Measurements from ENCODE around the gene MR1.

Gene MR1

GRCh38 chr1:181061487-181061886, 27.7 kb downstream of the MR1 start:
- TF ChIP-seq POU2F2 (IDR thresholded peaks at IDR 0.05; ENCODE audit: low read depth, low read length) (no peak), TAF1 (IDR thresholded peaks at IDR 0.05; ENCODE audit: low read depth, low read length) (no peak), POLR2AphosphoS5 (IDR thresholded peaks at IDR 0.05; ENCODE audit: low read depth, low read length) (no peak), POLR2A (IDR thresholded peaks at IDR 0.05; ENCODE audit: low read depth, low read length) (no peak), SPI1 (IDR thresholded peaks at IDR 0.05; ENCODE audit: low read depth, low read length) (no peak), PAX5 (IDR thresholded peaks at IDR 0.05; ENCODE audit: insufficient read depth, low read length, severe bottlenecking) (no peak)
- FAIRE-seq (no peak), DNase-seq (ENCODE audit: insufficient read length, low spot score) (no peak)

- FAIRE-seq = peak; percentile 79
- TF ChIP-seq SPI1 (IDR thresholded peaks at IDR 0.05; ENCODE audit: low read depth, low read length) = peak; percentile 98
- peak; percentile 64 for TF ChIP-seq TAF1 (IDR thresholded peaks at IDR 0.05; ENCODE audit: low read depth, low read length)
- peak; percentile 78 for TF ChIP-seq POLR2A (IDR thresholded peaks at IDR 0.05; ENCODE audit: low read depth, low read length)
- TF ChIP-seq PAX5 (IDR thresholded peaks at IDR 0.05; ENCODE audit: insufficient read depth, low read length, severe bottlenecking) = no peak
- peak; percentile 99 for TF ChIP-seq POU2F2 (IDR thresholded peaks at IDR 0.05; ENCODE audit: low read depth, low read length)
- peak; percentile 91 for TF ChIP-seq POLR2AphosphoS5 (IDR thresholded peaks at IDR 0.05; ENCODE audit: low read depth, low read length)
- DNase-seq (ENCODE audit: insufficient read length, low spot score) = no peak
These were observed 28.4 kb downstream of the MR1 start for GRCh38 chr1:181061891-181062835.

- peak; percentile 90 for FAIRE-seq
- TF ChIP-seq POLR2AphosphoS5 (IDR thresholded peaks at IDR 0.05; ENCODE audit: low read depth, low read length) (no peak), TAF1 (IDR thresholded peaks at IDR 0.05; ENCODE audit: low read depth, low read length) (peak; percentile 38; the same call in 1 of the 2 replicates), POLR2A (IDR thresholded peaks at IDR 0.05; ENCODE audit: low read depth, low read length) (peak; percentile 65; the same call in 1 of the 2 replicates), POU2F2 (IDR thresholded peaks at IDR 0.05; ENCODE audit: low read depth, low read length) (peak; percentile 74)
- no peak for DNase-seq (ENCODE audit: insufficient read length, low spot score)
These were observed 29.1 kb downstream of the MR1 start for GRCh38 chr1:181062836-181063428.

- FAIRE-seq (no peak), DNase-seq (ENCODE audit: insufficient read length, low spot score) (no peak)
- no peak for TF ChIP-seq SPI1 (IDR thresholded peaks at IDR 0.05; ENCODE audit: low read depth, low read length)
- TF ChIP-seq POLR2A (IDR thresholded peaks at IDR 0.05; ENCODE audit: low read depth, low read length) = no peak
- TF ChIP-seq PAX5 (IDR thresholded peaks at IDR 0.05; ENCODE audit: insufficient read depth, low read length, severe bottlenecking) = no peak
- no peak for TF ChIP-seq POU2F2 (IDR thresholded peaks at IDR 0.05; ENCODE audit: low read depth, low read length)
- no peak for TF ChIP-seq POLR2AphosphoS5 (IDR thresholded peaks at IDR 0.05; ENCODE audit: low read depth, low read length)
- no peak for TF ChIP-seq TAF1 (IDR thresholded peaks at IDR 0.05; ENCODE audit: low read depth, low read length)
These were observed 30.3 kb downstream of the MR1 start for GRCh38 chr1:181064011-181064623.

GRCh38 chr1:181064702-181065101, 30.9 kb downstream of the MR1 start:
- FAIRE-seq = no peak
- no peak for TF ChIP-seq POLR2A (IDR thresholded peaks at IDR 0.05; ENCODE audit: low read depth, low read length)
- TF ChIP-seq POLR2AphosphoS5 (IDR thresholded peaks at IDR 0.05; ENCODE audit: low read depth, low read length) = no peak
- DNase-seq (ENCODE audit: insufficient read length, low spot score) = no peak

- TF ChIP-seq PAX5 (IDR thresholded peaks at IDR 0.05; ENCODE audit: insufficient read depth, low read length, severe bottlenecking) (no peak), TAF1 (IDR thresholded peaks at IDR 0.05; ENCODE audit: low read depth, low read length) (no peak), SPI1 (IDR thresholded peaks at IDR 0.05; ENCODE audit: low read depth, low read length) (no peak), POU2F2 (IDR thresholded peaks at IDR 0.05; ENCODE audit: low read depth, low read length) (no peak), POLR2A (IDR thresholded peaks at IDR 0.05; ENCODE audit: low read depth, low read length) (no peak), POLR2AphosphoS5 (IDR thresholded peaks at IDR 0.05; ENCODE audit: low read depth, low read length) (no peak)
- DNase-seq (ENCODE audit: insufficient read length, low spot score) (no peak), FAIRE-seq (no peak)
These were observed 39.9 kb downstream of the MR1 start for GRCh38 chr1:181073638-181074037.

- DNase-seq (ENCODE audit: insufficient read length, low spot score) (no peak), FAIRE-seq (no peak)
- no peak for TF ChIP-seq TAF1 (IDR thresholded peaks at IDR 0.05; ENCODE audit: low read depth, low read length)
- no peak for TF ChIP-seq SPI1 (IDR thresholded peaks at IDR 0.05; ENCODE audit: low read depth, low read length)
- no peak for TF ChIP-seq POLR2AphosphoS5 (IDR thresholded peaks at IDR 0.05; ENCODE audit: low read depth, low read length)
- no peak for TF ChIP-seq POU2F2 (IDR thresholded peaks at IDR 0.05; ENCODE audit: low read depth, low read length)
- no peak for TF ChIP-seq PAX5 (IDR thresholded peaks at IDR 0.05; ENCODE audit: insufficient read depth, low read length, severe bottlenecking)
- TF ChIP-seq POLR2A (IDR thresholded peaks at IDR 0.05; ENCODE audit: low read depth, low read length) = no peak
These were observed 42.1 kb downstream of the MR1 start for GRCh38 chr1:181075766-181076350.

- TF ChIP-seq POLR2AphosphoS5 (IDR thresholded peaks at IDR 0.05; ENCODE audit: low read depth, low read length) = no peak
- DNase-seq (ENCODE audit: insufficient read length, low spot score) = no peak
- no peak for FAIRE-seq
These were observed 43.1 kb downstream of the MR1 start for GRCh38 chr1:181076852-181077251.

GRCh38 chr1:181077576-181078242, 43.9 kb downstream of the MR1 start:
- no peak for TF ChIP-seq POLR2A (IDR thresholded peaks at IDR 0.05; ENCODE audit: low read depth, low read length)
- no peak for TF ChIP-seq POU2F2 (IDR thresholded peaks at IDR 0.05; ENCODE audit: low read depth, low read length)
- no peak for TF ChIP-seq POLR2AphosphoS5 (IDR thresholded peaks at IDR 0.05; ENCODE audit: low read depth, low read length)
- no peak for TF ChIP-seq SPI1 (IDR thresholded peaks at IDR 0.05; ENCODE audit: low read depth, low read length)
- TF ChIP-seq TAF1 (IDR thresholded peaks at IDR 0.05; ENCODE audit: low read depth, low read length) = no peak
- no peak for TF ChIP-seq PAX5 (IDR thresholded peaks at IDR 0.05; ENCODE audit: insufficient read depth, low read length, severe bottlenecking)
- FAIRE-seq (no peak), DNase-seq (ENCODE audit: insufficient read length, low spot score) (no peak)

Data from GM12891 (cell line).